HG02678 (cell line): Measurements from ENCODE around the gene EBNA1BP2.
"Not testable (repeated sequence)": the region's sequence is repeated elsewhere in the genome, so short reads cannot be mapped to it uniquely, and the experiment has no call there.

Experiments
- ATAC-seq: cut with Tn5 transposase; IDR thresholded peaks from one replicate; pipeline ENCODE4 v1.9.1; 2021; ENCODE audit warnings: mild to moderate bottlenecking, moderate library complexity; ENCODE audit not compliant: unreplicated experiment

EBNA1BP2 gene, protein sequence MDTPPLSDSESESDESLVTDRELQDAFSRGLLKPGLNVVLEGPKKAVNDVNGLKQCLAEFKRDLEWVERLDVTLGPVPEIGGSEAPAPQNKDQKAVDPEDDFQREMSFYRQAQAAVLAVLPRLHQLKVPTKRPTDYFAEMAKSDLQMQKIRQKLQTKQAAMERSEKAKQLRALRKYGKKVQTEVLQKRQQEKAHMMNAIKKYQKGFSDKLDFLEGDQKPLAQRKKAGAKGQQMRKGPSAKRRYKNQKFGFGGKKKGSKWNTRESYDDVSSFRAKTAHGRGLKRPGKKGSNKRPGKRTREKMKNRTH

DNA sequence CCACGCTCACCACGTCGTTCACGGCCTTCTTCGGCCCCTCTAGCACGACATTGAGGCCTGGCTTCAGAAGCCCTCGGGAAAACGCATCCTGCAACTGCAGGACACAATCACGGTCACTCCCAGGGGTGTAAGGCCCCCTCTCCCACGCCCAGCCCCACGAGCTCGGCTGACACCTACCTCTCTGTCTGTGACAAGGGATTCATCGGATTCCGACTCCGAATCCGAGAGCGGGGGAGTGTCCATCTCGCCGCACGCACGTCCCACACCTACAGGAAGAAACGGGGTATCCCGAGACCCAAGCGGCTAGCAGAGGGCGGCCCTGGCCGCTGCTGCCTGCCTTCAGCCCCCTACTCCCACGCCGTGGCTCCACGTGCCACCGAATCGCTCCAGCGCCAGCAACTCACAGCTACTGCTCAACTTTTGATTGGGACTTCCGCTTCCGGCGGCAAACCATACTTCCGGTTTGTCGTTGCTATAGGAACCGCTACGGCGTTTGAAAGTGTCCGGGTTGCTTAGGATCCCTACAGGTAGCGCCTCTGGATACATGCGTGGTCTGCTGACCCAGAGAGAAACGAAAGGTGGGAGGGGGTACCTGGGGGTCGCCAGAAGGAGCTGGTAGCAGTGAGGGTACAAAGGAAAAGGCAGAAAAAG is at the start of gene EBNA1BP2, which contains the start of gene CFAP57:
TSS of gene EBNA1BP2 (minus strand) at position 415 of the 651 bp plus-strand sequence. CDS start at position 243, 172 bp downstream.
TSS of gene CFAP57 (plus strand) at position 455 of the 651 bp plus-strand sequence. CDS start 424 bp downstream, outside the sequence.
- ATAC-seq: peak; percentile 96

DNA sequence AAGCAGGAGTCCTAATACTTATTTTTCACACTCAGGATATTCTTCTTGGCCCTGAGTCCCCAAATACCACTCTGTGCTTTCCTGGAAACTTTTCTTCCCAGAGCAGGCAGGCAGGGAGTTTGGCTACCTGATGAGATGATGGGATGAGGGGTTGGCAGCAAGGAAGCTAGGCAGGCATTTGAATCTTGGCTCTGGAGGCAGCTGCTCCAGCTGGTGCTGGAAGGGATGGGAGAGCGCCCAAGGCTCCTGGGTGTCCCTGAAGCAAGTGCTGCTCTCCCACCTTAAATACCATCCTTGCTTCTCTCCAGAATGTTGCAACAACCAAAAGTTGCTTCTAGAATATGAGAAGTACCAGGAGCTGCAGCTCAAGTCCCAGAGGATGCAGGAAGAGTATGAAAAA is 49.7 kb upstream of the EBNA1BP2 start:
- ATAC-seq: no peak

DNA sequence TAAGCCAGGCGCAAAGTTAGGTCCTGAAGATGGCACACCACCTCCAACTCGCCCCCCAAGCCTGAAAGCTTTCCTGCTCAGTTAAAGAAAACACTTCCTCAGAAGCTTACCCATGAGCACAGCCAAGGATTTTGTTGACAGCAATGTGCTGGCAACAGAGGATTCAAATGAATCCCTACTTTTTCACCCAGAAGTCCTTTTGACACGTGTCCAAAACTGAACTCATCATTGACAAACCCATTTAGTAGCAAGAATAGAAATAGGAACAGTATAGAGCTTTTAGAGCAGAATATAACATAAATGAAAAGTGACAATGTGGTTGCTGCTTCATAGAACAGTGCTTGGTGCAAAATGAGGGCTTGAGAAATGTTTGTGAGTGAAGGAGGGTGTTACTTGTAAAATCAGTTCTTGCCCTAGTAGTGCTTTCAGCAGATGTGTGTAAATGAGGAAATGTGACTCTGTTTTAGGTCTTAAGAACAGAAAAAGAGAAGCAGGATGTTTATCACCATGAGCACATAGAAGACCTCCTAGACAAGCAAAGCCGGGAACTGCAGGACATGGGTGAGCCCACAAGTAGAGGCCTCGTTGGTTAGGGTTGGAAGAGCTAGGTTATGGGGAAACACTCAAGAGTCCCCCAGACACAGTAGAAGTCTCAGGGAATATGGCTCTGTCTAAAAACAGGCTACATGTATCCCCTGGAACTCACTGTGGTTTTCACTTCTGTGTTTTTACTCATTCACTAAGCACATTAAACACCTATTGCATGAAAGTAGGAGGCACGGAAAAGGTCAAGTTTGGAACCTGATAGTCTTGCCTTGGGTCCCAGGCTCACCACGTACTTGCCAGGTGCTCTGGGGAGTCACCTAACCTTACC is 49.1 kb upstream of the EBNA1BP2 start:
- peak; percentile 79 for ATAC-seq

DNA sequence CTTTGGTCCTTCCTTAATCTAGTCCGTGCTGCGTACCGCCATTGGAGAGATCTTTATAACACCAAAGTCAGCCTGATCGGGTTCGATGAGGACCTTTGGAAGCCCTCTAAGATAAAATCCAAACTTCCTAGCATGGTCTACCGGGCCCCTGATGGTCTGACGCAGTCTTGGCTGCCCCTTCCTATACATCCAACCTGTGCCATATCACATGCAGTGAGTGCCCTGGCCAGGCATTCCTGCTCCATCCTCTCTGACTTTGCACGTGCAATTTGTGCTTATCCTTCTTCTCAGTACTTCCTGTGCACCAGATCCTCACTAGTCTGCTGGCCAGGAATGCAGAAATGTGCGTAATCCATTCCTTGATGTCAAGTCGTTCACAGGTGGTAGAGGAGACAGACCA is 45.7 kb upstream of the EBNA1BP2 start:
- ATAC-seq: no peak

DNA sequence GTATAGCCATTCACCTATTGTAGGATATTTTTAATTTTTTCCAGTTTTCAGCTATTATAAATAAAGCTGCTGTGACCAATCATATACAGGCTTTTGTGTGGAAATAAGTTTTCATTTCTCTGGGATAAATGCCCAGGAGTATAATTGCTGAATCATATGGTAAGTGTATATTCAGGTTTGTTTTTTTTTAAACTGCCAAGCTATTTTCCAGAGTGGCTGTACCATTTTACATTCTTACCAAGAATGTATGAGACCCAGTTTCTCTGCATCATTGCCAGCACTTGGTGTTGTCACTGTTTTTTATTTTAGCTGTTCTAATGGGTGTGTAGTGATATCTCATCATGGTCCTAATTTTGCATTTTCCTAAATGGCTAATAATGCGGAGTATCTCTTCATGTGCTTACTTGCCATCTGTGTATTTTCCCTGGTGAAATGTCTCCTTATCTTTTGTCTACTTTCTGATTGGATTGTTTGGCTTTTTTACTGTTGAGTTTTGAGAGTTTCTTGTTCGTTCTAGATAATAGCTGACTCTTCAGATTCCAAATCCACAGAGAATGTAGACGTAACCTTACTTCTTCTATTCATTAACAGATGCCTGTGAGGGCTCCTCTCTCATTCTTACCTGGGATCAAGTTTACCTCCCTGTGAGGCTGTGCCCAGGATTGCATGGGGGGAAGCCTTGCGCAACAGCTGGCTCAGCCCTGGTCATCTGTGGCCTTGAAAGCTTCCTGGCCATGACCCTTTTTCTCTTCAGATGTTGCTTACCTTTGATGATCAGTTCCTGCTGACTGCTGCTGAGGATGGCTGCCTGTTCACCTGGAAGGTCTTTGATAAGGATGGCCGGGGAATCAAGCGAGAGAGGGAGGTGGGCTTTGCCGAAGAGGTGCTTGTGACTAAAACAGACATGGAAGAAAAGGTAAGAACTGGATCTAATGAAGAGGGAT is 42.7 kb upstream of the EBNA1BP2 start:
- no peak for ATAC-seq

DNA sequence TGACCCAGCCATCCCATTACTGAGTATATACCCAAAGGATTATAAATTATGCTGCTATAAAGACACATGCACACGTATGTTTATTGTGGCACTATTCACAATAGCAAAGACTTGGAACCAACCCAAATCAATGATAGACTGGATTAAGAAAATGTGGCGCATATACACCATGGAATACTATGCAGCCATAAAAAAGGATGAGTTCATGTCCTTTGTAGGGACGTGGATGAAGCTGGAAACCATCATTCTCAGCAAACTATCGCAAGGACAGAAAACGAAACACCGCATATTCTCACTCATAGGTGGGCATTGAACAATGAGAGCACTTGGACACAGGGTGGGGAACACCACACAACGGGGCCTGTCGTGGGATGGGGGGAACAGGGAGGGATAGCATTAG is 36.2 kb upstream of the EBNA1BP2 start:
- not testable (repeated sequence) for ATAC-seq

DNA sequence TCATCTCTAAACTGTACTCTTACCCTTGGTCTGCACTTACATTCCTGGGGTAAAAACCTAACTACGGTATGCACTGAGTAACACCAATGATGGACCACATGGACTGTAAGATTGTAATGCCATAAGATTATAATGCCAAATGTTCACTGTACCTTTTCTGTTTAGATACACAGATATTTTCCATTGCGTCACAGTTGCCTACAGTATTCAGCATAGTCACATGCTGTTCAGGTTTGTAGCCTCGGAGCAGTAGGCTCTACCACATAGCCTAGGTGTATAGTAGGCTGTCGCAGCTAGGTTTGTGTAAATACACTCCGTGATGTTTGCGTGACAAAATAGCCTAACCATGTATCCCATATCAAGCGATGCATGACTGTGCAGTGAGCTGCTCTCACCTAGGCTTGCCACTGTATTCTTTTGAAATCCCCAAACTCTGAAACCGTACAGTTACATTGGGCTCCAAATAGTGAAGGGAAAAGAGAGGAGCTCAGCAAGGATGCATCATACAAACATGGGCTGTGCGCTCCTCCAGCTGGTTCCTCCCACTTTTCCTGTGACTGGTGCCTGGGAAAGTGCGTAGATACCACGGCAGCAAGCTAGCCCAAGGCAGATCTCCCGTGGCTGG is 35.3 kb upstream of the EBNA1BP2 start:
- ATAC-seq: no peak

DNA sequence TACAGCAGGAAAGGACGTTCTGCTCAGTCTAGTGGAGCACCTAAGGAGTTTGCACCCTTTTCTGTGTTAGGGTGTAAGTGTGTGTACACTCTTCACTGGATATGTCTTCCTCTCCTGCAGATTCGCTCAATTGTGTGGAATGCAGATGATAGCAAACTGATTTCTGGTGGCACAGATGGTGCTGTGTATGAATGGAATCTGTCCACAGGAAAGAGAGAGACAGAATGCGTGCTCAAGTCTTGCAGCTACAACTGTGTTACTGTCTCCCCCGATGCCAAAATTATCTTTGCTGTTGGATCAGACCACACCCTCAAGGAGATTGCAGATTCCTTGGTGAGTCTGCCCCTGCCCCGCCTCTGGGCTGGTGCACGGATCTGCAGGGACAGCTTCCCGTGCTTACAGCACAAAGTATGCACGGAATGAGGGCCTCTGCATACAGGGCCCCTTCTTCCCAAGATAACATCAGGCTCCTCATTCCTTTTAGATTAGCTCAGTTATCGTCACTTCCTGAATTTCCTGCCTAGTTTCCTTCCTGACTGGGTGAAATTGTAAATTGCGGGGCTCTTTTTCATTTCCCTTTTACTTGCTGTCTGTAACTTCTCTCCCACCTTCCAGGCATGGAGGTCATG is 34.6 kb upstream of the EBNA1BP2 start:
- no peak for ATAC-seq

DNA sequence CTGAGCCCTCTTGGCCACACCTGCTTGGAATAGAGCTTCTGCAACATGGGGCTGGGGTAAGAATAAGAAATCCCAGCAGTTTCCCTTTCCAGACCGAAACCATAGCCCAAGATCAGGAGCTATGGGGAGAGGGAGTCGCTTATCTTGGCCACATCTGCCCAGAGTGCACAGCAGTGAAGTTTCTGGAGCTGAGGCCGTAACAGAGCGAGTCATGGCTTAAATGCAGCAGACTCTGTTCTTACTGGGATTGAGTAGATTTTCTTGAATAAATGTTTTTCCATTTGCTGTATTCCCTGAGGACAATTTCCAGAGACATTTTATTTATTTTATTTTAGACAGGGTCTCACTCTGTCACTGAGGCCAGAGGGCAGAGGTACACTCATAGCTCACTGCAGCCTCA is 33.6 kb upstream of the EBNA1BP2 start:
- ATAC-seq: no peak

DNA sequence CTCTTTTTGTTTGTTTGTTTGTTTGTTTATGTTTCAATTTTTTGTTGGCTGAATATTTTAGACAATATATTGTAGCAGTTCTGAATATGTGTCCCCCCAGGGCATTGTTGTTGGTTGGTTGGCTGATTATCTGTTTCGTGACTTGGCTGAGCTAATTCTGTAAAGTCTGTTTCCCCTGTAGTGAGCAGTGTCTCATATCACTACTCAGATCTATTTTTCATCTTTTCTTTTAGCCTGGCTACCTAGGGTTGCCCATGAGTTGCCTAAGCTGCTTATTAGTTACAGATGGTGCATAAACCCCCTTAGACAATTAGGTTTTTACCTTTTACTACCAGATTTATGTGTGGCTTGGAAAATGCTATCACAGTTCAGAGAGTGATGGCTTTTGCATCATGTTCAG is 32.3 kb upstream of the EBNA1BP2 start:
- ATAC-seq: no peak

DNA sequence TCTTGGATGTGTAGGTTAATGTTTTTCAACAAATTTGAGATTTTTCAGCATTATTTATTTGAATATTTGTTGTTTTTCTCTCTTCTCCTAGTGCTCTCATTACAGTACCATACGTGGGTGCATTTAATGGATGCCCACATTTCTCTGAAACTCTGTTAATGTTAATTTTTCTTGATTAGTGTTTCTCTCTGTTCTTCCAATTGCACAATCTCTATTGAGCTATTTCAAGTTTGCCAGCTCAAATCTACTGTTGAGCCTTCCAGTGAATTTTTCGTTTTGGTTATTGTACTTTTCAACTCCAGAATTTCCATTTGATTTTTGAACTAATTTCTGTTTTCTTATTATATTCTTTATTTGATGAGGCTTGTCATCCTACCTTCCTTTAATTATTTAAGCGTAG is 31.8 kb upstream of the EBNA1BP2 start:
- ATAC-seq: no peak

DNA sequence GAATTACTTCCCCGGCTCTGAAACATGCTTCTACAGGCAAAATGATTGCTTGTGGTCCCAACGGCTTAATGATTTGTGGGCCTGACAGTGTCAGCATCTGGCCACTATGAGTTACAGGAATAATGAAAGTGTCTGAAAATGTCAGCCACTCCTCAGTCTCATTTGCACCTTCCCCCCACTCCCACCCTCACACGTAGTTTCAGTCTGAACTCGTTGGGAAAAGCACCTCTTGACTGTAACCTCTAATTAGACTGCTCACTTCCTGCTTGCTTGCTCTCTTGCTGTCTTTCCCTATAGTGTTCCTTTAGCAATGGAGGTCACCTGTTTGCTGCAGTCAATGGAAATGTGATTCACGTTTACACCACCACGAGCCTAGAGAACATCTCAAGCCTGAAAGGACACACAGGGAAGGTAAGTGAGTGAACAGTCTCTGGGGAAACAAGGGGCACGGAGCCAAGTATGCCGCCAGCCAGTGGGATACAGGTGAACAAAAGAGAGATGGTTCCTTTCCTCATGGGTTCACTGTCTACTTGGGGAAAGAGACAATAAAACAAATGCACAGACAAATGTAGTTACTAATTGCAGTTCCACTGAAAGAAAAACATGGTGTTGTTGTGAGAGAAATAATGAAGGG is 27.1 kb upstream of the EBNA1BP2 start:
- ATAC-seq: peak; percentile 66

DNA sequence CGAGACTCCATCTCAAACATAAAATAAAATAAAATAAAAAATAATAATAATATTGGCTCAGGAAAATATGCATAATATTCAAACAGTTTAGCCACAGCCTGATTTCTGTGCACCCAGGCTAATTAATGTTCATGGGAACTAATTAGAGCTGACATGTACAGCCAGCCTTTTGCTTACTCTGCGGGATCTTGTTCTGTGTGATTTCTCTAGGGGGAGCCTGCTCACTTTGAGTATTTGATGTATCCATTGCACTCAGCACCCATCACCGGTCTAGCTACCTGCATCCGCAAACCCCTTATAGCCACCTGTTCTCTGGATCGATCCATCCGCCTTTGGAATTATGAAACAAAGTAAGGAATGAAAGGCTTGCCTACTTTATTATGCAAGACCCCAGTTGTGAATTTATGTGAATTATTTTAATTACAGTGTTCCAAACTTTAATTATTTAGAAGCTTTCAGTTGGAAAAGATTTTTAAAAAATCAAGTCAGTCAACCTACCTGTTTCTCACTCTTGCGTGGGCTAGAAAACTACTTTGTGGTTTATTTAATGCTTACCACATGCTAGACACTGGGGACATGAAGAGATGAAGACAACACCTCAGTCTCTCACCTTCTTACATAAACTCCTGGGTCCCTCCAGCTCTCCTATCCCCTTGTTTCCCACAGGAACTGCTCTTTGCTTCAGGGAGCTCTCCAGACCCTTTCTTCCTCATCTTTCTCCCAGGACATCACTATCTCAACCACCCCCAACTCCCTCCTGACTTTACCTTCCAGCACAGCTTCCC is 25.4 kb upstream of the EBNA1BP2 start:
- ATAC-seq: no peak

DNA sequence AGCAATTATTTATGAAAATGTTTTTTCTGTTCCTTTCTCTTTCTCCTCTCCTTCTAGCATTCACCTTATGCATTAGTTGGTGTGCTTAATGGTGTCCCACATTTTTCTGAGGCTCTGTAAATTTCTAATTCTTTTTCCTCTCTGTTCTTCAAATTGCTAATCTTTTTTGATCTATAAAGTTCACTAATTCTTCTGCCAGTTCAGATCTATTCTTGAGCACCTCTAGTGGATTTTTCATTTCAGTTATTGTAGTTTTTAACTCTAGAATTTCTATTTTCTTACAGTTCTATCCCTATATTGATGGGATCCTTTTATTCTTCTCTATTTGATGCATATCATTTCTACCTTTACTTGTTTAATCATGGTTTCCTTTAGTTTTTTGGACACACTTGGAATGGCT is 22.4 kb upstream of the EBNA1BP2 start:
- no peak for ATAC-seq

DNA sequence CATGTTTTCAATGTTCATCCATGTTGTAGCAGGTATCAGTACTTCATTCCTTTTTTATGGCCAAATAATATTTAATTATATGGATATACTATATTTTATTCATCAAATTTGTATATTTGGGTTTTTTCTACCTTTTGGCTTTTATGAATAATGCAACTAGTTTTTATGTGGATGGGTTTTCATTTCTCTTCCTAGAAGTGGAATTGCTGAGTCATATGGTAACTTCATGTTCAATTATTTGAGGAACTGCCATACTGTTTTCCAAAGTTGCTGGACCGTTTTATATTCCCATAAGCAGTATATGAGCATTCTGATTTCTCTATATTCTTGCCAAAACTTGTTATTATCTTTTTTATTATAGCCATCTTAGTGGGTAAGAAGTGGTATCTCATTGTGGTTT is 16.0 kb upstream of the EBNA1BP2 start:
- no peak for ATAC-seq

DNA sequence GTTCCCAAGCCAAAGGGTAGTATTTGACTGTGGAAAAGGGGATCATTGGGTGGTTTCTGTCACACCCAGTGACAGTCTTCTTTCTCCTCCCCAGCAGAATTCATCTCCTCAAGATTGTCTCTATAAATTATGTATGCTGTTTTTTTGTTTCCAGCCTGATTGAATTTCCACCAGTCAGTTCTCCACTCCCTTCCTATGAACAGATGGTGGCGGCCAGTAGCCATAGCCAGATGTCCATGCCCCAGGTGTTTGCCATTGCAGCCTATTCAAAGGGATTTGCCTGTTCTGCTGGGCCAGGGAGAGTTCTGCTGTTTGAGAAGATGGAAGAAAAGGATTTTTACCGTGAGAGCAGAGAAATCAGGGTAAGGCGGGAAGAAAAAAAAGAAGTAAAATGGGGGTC is 12.9 kb upstream of the EBNA1BP2 start:
- ATAC-seq: no peak

DNA sequence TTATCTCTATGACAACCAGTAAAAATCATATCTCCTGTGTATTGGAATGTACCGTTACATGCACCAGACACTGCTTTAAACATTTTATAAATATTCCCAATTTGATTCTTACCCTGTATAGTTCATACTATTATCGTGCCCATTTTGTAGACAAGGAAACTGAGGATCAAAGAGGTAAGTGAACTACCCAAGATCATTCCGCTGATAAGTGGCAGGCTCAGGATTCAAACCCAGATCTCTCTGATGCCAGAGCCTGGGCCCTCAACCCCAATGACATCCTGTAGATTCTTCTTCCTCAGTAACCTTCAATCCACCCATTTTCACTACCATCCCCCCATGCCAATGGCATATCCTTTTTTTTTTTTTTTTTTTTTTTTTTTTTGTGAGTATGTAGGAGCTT is 12.3 kb upstream of the EBNA1BP2 start:
- ATAC-seq: no peak

DNA sequence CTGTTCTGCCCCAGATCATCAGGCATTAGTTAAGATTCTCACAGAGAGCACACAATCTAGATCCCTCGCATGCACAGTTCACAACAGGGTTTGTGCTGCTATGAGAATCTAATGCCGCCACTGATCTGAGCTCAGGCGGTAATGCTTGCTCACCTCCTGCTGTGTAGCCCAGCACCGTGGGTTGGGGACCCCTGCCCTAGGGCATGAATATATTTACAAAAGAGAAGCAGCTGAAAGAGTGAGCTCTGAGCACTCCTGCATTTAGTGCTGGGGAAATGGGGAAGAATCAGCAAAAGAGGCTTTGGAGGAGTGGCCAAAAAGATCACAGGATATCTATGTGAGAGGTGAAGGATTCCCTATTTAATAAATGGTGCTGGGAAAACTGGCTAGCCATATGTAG is 5.6 kb upstream of the EBNA1BP2 start:
- no peak for ATAC-seq
